AG04450 (cell line): ENCODE data around the gene UFSP2. TPM values are rescaled to one million over a fixed set of nuclear protein-coding genes. Genes with fewer than 3 reads are reported as not detected.
"Not testable (repeated sequence)": the region's sequence is repeated elsewhere in the genome, so short reads cannot be mapped to it uniquely, and the experiment has no call there.

Source experiments
- CTCF ChIA-PET: fragments of 300-600, 350-600 bp; formaldehyde crosslinking; extraction: SDS; loops from one replicate; lab custom pipeline; 2022; ENCODE audit warnings: antibody characterized with exemption, inconsistent platforms; lab: Charles Lee
- POLR2A ChIA-PET: fragments of 350-600 bp; formaldehyde crosslinking; extraction: SDS; loops from one replicate; lab custom pipeline; 2021; ENCODE audit warnings: antibody characterized with exemption, inconsistent platforms; lab: Yijun Ruan, JAX
- DNase-seq: peaks from one replicate; pipeline ENCODE4 v3.0.0-alpha.2; 2011; ENCODE audit warnings: low read depth, low spot score
- H3K27ac ChIP-seq: one replicate; pipeline ENCODE4 v1.5.1; 2012; ENCODE audit warnings: low read depth, low read length, control low read depth
- H3K27me3 ChIP-seq: one replicate; pipeline ENCODE4 v1.6.0; 2012; ENCODE audit warnings: low read length; ENCODE audit not compliant: control insufficient read depth, insufficient read depth
- H3K4me3 ChIP-seq: 2 replicates; pipeline ENCODE4 v1.5.1; 2011; ENCODE audit warnings: mild to moderate bottlenecking, low read depth, low read length, control low read depth
- H3K9me3 ChIP-seq: 2 replicates; pipeline ENCODE4 v1.5.1; 2012; ENCODE audit warnings: low read length; ENCODE audit not compliant: control insufficient read depth, insufficient read depth
- polyA plus RNA-seq: library from polyadenylated mRNA; depleted of rRNA; stranded (reverse); fragments of >200 nt; gene quantifications from 2 replicates; pipeline ENCODE4 v1.2.3, GENCODE V29; 2011
- TF ChIP-seq, protein P1 (sequence below): IDR thresholded peaks from 2 replicates; pipeline ENCODE4 v1.5.1; 2011; ENCODE audit warnings: low read depth, low read length, control low read depth, inconsistent platforms

The UFSP2 gene
- polyA plus RNA-seq, 1 experiment = 54.1 TPM

DNA sequence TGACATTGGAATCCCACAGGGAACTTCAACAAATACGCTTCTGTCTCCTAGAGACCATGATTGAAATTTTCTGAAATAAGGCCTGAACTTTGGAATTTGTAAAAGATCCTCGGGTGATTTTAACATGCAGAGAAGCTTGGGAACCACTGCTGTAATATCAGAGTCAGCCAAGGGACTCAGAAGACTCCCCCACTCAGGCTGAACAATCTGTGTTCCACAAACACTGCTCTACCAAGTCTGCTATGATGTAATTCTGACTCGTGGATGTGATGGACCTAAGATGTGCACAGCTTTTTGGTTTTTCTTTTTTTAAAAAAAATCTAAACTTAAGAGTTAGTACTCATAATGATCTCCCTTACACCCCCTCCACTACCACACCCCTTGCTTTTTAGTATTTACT lies 56.0 kb downstream of the UFSP2 start:
- CTCF ChIA-PET = interaction anchor here (0.6 kb wide), 1 partner anchor 235 kb away, joined by 3 read pairs; no protein-coding TSS in a partner anchor
- H3K27me3 ChIP-seq = no peaks in the 10 kb centered on the region
- POLR2A ChIA-PET = no interaction called here
- no peak overlapping the region for H3K4me3 ChIP-seq
- H3K9me3 ChIP-seq = no peaks in the 10 kb centered on the region
- H3K27ac ChIP-seq = no peak overlapping the region
- DNase-seq = no peak
- TF ChIP-seq, protein P1, sequence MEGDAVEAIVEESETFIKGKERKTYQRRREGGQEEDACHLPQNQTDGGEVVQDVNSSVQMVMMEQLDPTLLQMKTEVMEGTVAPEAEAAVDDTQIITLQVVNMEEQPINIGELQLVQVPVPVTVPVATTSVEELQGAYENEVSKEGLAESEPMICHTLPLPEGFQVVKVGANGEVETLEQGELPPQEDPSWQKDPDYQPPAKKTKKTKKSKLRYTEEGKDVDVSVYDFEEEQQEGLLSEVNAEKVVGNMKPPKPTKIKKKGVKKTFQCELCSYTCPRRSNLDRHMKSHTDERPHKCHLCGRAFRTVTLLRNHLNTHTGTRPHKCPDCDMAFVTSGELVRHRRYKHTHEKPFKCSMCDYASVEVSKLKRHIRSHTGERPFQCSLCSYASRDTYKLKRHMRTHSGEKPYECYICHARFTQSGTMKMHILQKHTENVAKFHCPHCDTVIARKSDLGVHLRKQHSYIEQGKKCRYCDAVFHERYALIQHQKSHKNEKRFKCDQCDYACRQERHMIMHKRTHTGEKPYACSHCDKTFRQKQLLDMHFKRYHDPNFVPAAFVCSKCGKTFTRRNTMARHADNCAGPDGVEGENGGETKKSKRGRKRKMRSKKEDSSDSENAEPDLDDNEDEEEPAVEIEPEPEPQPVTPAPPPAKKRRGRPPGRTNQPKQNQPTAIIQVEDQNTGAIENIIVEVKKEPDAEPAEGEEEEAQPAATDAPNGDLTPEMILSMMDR = no peak

DNA sequence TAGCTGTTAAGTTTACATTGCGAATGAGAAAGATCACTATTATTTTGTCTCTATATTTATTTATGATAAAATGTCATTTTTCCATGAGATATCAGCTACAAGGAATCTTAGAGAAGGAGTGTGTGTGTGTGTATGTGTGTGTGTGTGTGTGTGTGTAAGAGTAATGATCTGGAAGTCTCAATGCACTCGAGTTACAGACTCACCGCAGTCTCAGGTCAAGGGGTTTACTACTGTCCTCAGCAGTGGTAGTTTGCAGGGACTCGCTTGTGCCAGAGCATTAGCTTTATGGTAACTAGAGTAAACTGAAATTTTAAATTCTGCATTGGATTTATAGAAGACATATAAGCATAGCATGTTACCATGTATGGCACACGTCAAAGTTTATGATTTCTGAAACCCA lies 60.9 kb downstream of the UFSP2 start:
- TF ChIP-seq, protein P1 = no peak
- Histone ChIP-seq H3K9me3 (no peaks in the 10 kb centered on the region), H3K27me3 (no peaks in the 10 kb centered on the region), H3K27ac (no peak overlapping the region), H3K4me3 (no peak overlapping the region)
- CTCF ChIA-PET = interaction anchor here (1.1 kb wide), 1 partner anchor 181 kb away, joined by 3 read pairs; no protein-coding TSS in a partner anchor
- POLR2A ChIA-PET = no interaction called here
- DNase-seq = no peak

DNA sequence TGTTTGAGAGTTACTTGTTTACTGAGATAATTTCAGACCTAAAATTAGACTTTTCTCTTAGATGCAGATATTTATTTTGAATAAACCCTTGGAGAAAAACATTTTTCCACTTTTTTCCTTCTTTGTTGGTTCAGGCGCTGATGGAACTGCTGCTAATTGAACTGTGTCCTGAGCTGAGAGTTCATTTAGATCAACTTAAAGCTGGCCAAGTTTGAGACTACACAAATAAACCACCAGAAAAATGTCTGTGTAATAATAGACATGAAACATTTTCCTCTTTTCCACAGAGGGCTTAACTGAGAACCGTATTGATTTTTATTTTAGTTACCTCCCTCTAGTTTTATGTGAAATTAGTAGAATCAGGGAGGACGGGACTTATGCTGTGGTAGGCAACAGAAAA lies 62.5 kb downstream of the UFSP2 start:
- Histone ChIP-seq H3K4me3 (no peak overlapping the region), H3K27me3 (no peaks in the 10 kb centered on the region), H3K9me3 (no peaks in the 10 kb centered on the region), H3K27ac (no peak overlapping the region)
- CTCF ChIA-PET = no interaction called here
- POLR2A ChIA-PET = no interaction called here
- DNase-seq = no peak
- TF ChIP-seq, protein P1 = no peak

DNA sequence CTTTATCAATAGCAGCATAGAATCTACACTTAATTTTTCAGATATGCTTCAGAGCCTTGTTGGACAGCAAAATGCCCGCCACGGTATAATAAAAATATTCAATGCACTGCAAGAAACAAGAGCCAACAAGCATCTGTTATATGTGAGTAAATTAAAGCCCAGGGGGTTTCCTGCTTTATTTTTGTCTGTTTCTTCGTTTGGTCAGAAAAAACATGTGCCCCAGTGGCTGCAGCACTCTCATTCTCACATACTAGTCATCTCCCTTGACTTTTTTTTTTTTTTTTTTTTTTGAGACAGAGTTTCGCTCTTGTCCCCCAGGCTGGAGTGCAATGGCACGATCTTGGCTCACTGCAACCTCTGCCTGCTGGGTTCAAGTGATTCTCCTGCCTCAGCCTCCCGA lies 63.2 kb downstream of the UFSP2 start:
- CTCF ChIA-PET, H3K9me3 ChIP-seq, POLR2A ChIA-PET, H3K27me3 ChIP-seq, H3K4me3 ChIP-seq, H3K27ac ChIP-seq, DNase-seq: not testable (repeated sequence)

DNA sequence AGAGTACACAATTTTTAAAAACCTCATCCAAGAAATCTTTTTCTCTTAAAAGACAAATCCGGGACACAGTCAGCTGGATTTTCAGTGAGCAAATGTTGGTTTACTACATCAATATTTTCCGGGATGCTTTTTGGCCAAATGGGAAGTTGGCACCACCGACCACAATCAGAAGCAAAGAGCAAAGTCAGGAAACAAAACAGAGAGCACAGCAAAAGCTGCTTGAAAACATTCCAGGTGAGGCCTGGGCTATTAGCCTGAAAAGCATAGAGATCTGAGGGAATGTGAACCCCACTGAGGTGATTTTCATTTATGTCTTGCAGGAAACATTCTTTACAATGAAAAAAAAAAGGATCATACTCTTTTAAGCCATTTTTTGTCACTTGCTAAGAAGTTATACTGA lies 63.9 kb downstream of the UFSP2 start:
- ChIA-PET POLR2A (no interaction called here), CTCF (no interaction called here)
- DNase-seq = no peak
- TF ChIP-seq, protein P1 = no peak
- H3K4me3 ChIP-seq = no peak overlapping the region
- H3K27ac ChIP-seq = no peak overlapping the region
- no peaks in the 10 kb centered on the region for H3K27me3 ChIP-seq
- no peaks in the 10 kb centered on the region for H3K9me3 ChIP-seq
